ENCODE results near the gene EEF2K. TPM values are rescaled to one million over a fixed set of nuclear protein-coding genes. Genes with fewer than 3 reads are reported as not detected.

Gene EEF2K
- total and polyA plus RNA-seq, 2 donors (not counting 1 experiment from before 2014, with no cell fraction given): 11.8 to 28.7 TPM

- POLR2A ChIA-PET: interaction anchor here (0.6 kb wide), 1 partner anchor 25 kb away, joined by 3 read pairs; no protein-coding TSS in a partner anchor
- CTCF ChIA-PET: no interaction called here
- H3K4me3 Mint-ChIP-seq: no peak overlapping the region
These were observed 46.2 kb downstream of the EEF2K start for GRCh38 chr16:22252317-22252716.

DNA sequence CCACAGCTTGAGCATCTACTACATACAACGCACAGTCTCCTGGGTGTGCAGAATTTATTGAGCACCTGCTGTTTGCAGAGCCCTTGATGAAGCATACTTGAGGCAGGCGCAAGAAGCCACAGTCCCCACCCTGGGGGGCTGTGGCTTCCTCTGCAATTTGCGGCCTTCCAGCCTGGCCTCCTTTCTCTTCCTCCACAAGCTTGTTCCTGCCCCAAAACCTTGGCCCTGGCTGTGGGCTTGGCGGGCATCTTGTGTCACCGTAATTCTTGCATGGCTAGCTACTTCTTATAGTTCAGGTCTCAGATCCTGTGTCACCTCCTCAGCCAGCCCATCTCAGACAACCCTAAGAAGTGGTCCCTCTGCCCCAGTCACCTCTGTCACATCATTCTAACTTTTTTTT is 47.2 kb downstream of the EEF2K start:
- no peak overlapping the region for H2AFZ ChIP-seq (ENCODE audit: insufficient read depth, low read depth, low read length, poor library complexity, severe bottlenecking)
- no peaks in the 10 kb centered on the region for H3K27me3 Mint-ChIP-seq
- WGBS (ENCODE audit: insufficient coverage): 96% methylated on average over 5 of the region's 5 CpGs
- no peaks in the 10 kb centered on the region for H3K27me3 ChIP-seq (replicated peaks in 1 of 4; ENCODE audit: control extremely low read depth in 1 of 4, control insufficient read depth in 3 of 4, insufficient read depth in 4 of 4, low read length in 3 of 4)
- H3K27ac ChIP-seq (ENCODE audit: low read length in 2 of 2): no peak overlapping the region
- H4K20me1 ChIP-seq (ENCODE audit: control insufficient read depth, insufficient read depth, low read length, poor library complexity, severe bottlenecking): no peaks in the 10 kb centered on the region
- no peak overlapping the region for H3K4me3 ChIP-seq (ENCODE audit: control extremely low read depth in 1 of 5, extremely low read depth in 1 of 5, insufficient read depth in 1 of 5, low read depth in 2 of 5, low read length in 4 of 5)
- peaks cover 3 to 44% of the 10 kb centered on the region in 2 experiments for H3K36me3 ChIP-seq (replicated peaks in 1 of 2; ENCODE audit: control extremely low read depth in 1 of 2, control insufficient read depth in 1 of 2, extremely low read depth in 1 of 2, insufficient read depth in 2 of 2, low read length in 1 of 2)
- H3K79me2 ChIP-seq (ENCODE audit: control insufficient read depth, insufficient read depth, low read length): no peaks in the 10 kb centered on the region
- no peak overlapping the region for H3K27ac Mint-ChIP-seq
- peaks cover 0 to 7% (median 6%) of the 10 kb centered on the region in 3 donors for H3K9me3 ChIP-seq (ENCODE audit: control extremely low read depth in 1 of 3, control insufficient read depth in 2 of 3, insufficient read depth in 1 of 3, low read length in 2 of 3)
- no peak for TF ChIP-seq EZH2 (IDR thresholded peaks at IDR 0.05; ENCODE audit: borderline replicate concordance, insufficient read depth, low read depth, low read length, poor library complexity, severe bottlenecking)
- TF ChIP-seq CTCF (IDR thresholded peaks at IDR 0.05): no peak
- H3K4me1 Mint-ChIP-seq: no peaks in the 10 kb centered on the region
- peaks cover 4% of the 10 kb centered on the region for H3K9me3 Mint-ChIP-seq (ENCODE audit: insufficient read depth)
- DNase-seq (no peak), ATAC-seq (ENCODE audit: low read depth) (no peak)
- ChIA-PET POLR2A (no interaction called here), CTCF (no interaction called here)
- H3K4me2 ChIP-seq (replicated peaks; ENCODE audit: low read depth, low read length, poor library complexity, severe bottlenecking): no peak overlapping the region
- intact Hi-C loops (cut with micrococcal nuclease): no loop called here
- no peak overlapping the region for H3K9ac ChIP-seq (ENCODE audit: low read length)
- no peak overlapping the region for H3K4me3 Mint-ChIP-seq
- no peaks in the 10 kb centered on the region for H3K4me1 ChIP-seq (ENCODE audit: control insufficient read depth in 2 of 2, insufficient read depth in 2 of 2, low read length in 2 of 2)

More at GRCh38 chr16:22252317-22252716, 46.2 kb downstream of the EEF2K start:
- Histone ChIP-seq H3K27ac (ENCODE audit: low read length in 2 of 2) (no peak overlapping the region), H3K4me3 (ENCODE audit: control extremely low read depth in 1 of 5, extremely low read depth in 1 of 5, insufficient read depth in 1 of 5, low read depth in 2 of 5, low read length in 4 of 5) (no peak overlapping the region), H3K27me3 (replicated peaks in 1 of 4; ENCODE audit: control extremely low read depth in 1 of 4, control insufficient read depth in 3 of 4, insufficient read depth in 4 of 4, low read length in 3 of 4) (no peaks in the 10 kb centered on the region), H2AFZ (ENCODE audit: insufficient read depth, low read depth, low read length, poor library complexity, severe bottlenecking) (no peak overlapping the region), H3K9ac (ENCODE audit: low read length) (no peak overlapping the region), H3K79me2 (ENCODE audit: control insufficient read depth, insufficient read depth, low read length) (no peaks in the 10 kb centered on the region), H3K36me3 (replicated peaks in 1 of 2; ENCODE audit: control extremely low read depth in 1 of 2, control insufficient read depth in 1 of 2, extremely low read depth in 1 of 2, insufficient read depth in 2 of 2, low read length in 1 of 2) (peaks cover 0 to 39% of the 10 kb centered on the region in 2 experiments), H3K9me3 (ENCODE audit: control extremely low read depth in 1 of 3, control insufficient read depth in 2 of 3, insufficient read depth in 1 of 3, low read length in 2 of 3) (peaks cover 0 to 7% (median 6%) of the 10 kb centered on the region in 3 donors), H3K4me1 (ENCODE audit: control insufficient read depth in 2 of 2, insufficient read depth in 2 of 2, low read length in 2 of 2) (no peaks in the 10 kb centered on the region), H4K20me1 (ENCODE audit: control insufficient read depth, insufficient read depth, low read length, poor library complexity, severe bottlenecking) (no peaks in the 10 kb centered on the region), H3K4me2 (replicated peaks; ENCODE audit: low read depth, low read length, poor library complexity, severe bottlenecking) (no peak overlapping the region)
- no peak for ATAC-seq (ENCODE audit: low read depth)
- DNase-seq: no peak
- Mint-ChIP-seq H3K27ac (no peak overlapping the region), H3K27me3 (no peaks in the 10 kb centered on the region), H3K4me1 (no peaks in the 10 kb centered on the region), H3K9me3 (ENCODE audit: insufficient read depth) (peaks cover 4% of the 10 kb centered on the region)
- 83% methylated on average over 3 of the region's 5 CpGs for WGBS (ENCODE audit: insufficient coverage)
- intact Hi-C loops (cut with micrococcal nuclease): no loop called here
- TF ChIP-seq EZH2 (IDR thresholded peaks at IDR 0.05; ENCODE audit: borderline replicate concordance, insufficient read depth, low read depth, low read length, poor library complexity, severe bottlenecking) (no peak), CTCF (IDR thresholded peaks at IDR 0.05) (no peak)
